A549 (cell line): ENCODE results near the gene ABHD12B.

Experiments used
- BHLHE40 ChIP-seq: IDR thresholded peaks from 2 replicates; pipeline ENCODE4 v1.6.1; 2012; ENCODE audit warnings: low read depth, low read length, inconsistent platforms
- CTCF ChIP-seq: fragments of >200 bp; sonication (Bioruptor Twin); formaldehyde crosslinking; IDR thresholded peaks from 3 replicates; pipeline ENCODE4 v1.5.1; 2016
- MAX ChIP-seq: IDR thresholded peaks from 2 replicates; pipeline ENCODE4 v1.6.1; 2012
- PBX3 ChIP-seq: IDR thresholded peaks from 2 replicates; pipeline ENCODE4 v1.6.1; 2012
- POLR2A ChIP-seq: IDR thresholded peaks from 2 replicates; pipeline ENCODE4 v1.6.1; 2012; ENCODE audit warnings: mild to moderate bottlenecking, low read length
- RAD21 ChIP-seq, 2 experiments: fragments of >200 bp in 1 of 2; sonication (Bioruptor Twin) in 1 of 2; formaldehyde crosslinking in 1 of 2; IDR thresholded peaks in 1 of 2; conservative IDR thresholded peaks in 1 of 2; 2 replicates in 1 of 2; 3 replicates in 1 of 2; pipeline ENCODE4 v1.6.1; 2012 to 2018; ENCODE audit warnings: inconsistent platforms in 1 of 2
- RFX5 ChIP-seq: fragments of 450-650 bp; IDR thresholded peaks from 2 replicates; pipeline ENCODE4 v1.7.1; 2014; ENCODE audit warnings: antibody characterized with exemption, mild to moderate bottlenecking, moderate library complexity
- RNF2 ChIP-seq: fragments of 200-600 bp; sonication (generic); IDR thresholded peaks from 2 replicates; pipeline ENCODE4 v1.6.1; 2016; ENCODE audit warnings: low read depth, mild to moderate bottlenecking, antibody characterized with exemption, moderate library complexity, borderline replicate concordance
- USF2 ChIP-seq: fragments of 450-650 bp; IDR thresholded peaks from 2 replicates; pipeline ENCODE4 v1.6.1; 2014; ENCODE audit warnings: antibody characterized with exemption

GRCh38 chr14:50871914-50872732 lies at the start of gene ABHD12B:
- TF ChIP-seq RNF2 (no peak), CTCF (no peak), RFX5 (no peak), POLR2A (no peak), USF2 (no peak), BHLHE40 (no peak), MAX (no peak), RAD21 (conservative IDR thresholded peaks at IDR 0.05 in 1 of 2, IDR thresholded peaks at IDR 0.05 in 1 of 2) (no peak), PBX3 (no peak)
